Measurements from ENCODE around the gene ADAMTS12. TPM values are rescaled to one million over a fixed set of nuclear protein-coding genes. Genes with fewer than 3 reads are reported as not detected.

The ADAMTS12 gene
- polyA plus RNA-seq, 1 donor (not counting 4 experiments of a cell fraction or from before 2014, with no cell fraction given): 0.49 TPM

DNA sequence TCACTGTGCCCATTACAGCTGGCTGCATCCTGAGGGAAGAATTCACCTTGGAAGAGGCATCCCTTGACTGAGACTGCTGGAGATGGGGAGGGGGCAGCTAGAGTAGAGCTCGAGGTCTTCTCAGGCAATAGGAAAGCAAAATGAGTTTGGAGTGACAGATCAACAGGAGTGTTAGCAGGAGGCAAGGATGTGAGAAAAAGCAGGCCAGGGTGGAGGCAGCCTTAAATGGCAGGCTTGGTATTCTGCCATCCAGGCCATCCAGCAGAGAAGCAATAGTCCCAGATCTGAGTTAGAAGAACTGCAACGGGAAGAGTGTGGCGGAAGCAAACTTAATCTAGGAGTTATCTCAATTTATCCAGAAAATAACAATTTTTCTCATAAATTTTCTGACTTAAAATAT lies 6.1 kb downstream of the ADAMTS12 start:
- Histone ChIP-seq H3K27me3 (ENCODE audit: control insufficient read depth, extremely low read depth, insufficient read depth, low read length) (peaks cover 4% of the 10 kb centered on the region), H3K4me3 (ENCODE audit: control insufficient read depth in 2 of 3, extremely low read depth in 1 of 3, insufficient read depth in 2 of 3, low read depth in 1 of 3, low read length in 3 of 3) (no peak overlapping the region), H3K9me1 (ENCODE audit: control insufficient read depth, extremely low read depth, insufficient read depth, low read length) (no peaks in the 10 kb centered on the region), H3K4me1 (ENCODE audit: control insufficient read depth, extremely low read depth, insufficient read depth, low read length) (no peaks in the 10 kb centered on the region), H3K79me2 (ENCODE audit: control insufficient read depth, insufficient read depth, low read length) (no peaks in the 10 kb centered on the region), H3K9me3 (ENCODE audit: control insufficient read depth, low read depth, low read length) (no peaks in the 10 kb centered on the region), H4K20me1 (ENCODE audit: control insufficient read depth, extremely low read depth, insufficient read depth, low read length) (no peaks in the 10 kb centered on the region), H3K36me3 (ENCODE audit: control insufficient read depth in 2 of 2, extremely low read depth in 1 of 2, insufficient read depth in 2 of 2, low read length in 2 of 2) (no peaks in the 10 kb centered on the region), H3K4me2 (ENCODE audit: control insufficient read depth, extremely low read depth, insufficient read depth, low read depth, low read length) (no peak overlapping the region), H3K27ac (ENCODE audit: control insufficient read depth, insufficient read depth, low read length) (no peak overlapping the region), H3K9ac (ENCODE audit: control insufficient read depth, extremely low read depth, insufficient read depth, low read length) (no peak overlapping the region), H2AFZ (ENCODE audit: control insufficient read depth, low read length) (no peak overlapping the region)
- dilution Hi-C loops (cut with MboI; ENCODE audit: extremely low pct_ligation_motif_present, low sequenced_read_pairs): no loop called here
- TF ChIP-seq EZH2 (IDR thresholded peaks at IDR 0.05; ENCODE audit: low read length): no peak
- DNase-seq (ENCODE audit: low read depth, low spot score) (no peak), FAIRE-seq (no peak)

DNA sequence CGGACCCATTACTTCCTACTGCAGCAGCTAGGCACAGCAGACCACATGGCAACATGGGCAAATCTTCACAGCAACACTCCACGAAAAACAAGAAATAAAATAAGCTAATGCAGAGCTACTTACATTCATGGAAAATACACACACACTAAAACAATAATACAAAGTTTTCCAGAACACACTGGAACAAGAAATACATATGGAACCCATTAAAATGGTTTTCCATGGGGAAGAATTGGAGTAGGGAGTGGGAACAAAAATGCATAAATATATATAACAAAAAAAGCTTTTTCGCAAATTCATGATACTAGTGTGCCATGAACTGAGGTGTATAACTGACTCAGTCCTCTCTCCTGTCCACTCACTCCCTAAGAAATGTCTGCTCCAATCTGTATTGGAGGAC lies 8.3 kb downstream of the ADAMTS12 start:
- no peaks in the 10 kb centered on the region for H3K9me3 ChIP-seq (ENCODE audit: control insufficient read depth, low read depth, low read length)
- H3K4me2 ChIP-seq (ENCODE audit: control insufficient read depth, extremely low read depth, insufficient read depth, low read depth, low read length): no peak overlapping the region
- H3K9ac ChIP-seq (ENCODE audit: control insufficient read depth, extremely low read depth, insufficient read depth, low read length): no peak overlapping the region
- no peak for DNase-seq (ENCODE audit: low read depth, low spot score)
- H4K20me1 ChIP-seq (ENCODE audit: control insufficient read depth, extremely low read depth, insufficient read depth, low read length): no peaks in the 10 kb centered on the region
- H2AFZ ChIP-seq (ENCODE audit: control insufficient read depth, low read length): no peak overlapping the region
- dilution Hi-C loops (cut with MboI; ENCODE audit: extremely low pct_ligation_motif_present, low sequenced_read_pairs): no loop called here
- FAIRE-seq: no peak
- no peak overlapping the region for H3K4me3 ChIP-seq (ENCODE audit: control insufficient read depth in 2 of 3, extremely low read depth in 1 of 3, insufficient read depth in 2 of 3, low read depth in 1 of 3, low read length in 3 of 3)
- H3K4me1 ChIP-seq (ENCODE audit: control insufficient read depth, extremely low read depth, insufficient read depth, low read length): no peaks in the 10 kb centered on the region
- no peak overlapping the region for H3K27ac ChIP-seq (ENCODE audit: control insufficient read depth, insufficient read depth, low read length)
- H3K27me3 ChIP-seq (ENCODE audit: control insufficient read depth, extremely low read depth, insufficient read depth, low read length): no peaks in the 10 kb centered on the region
- H3K36me3 ChIP-seq (ENCODE audit: control insufficient read depth in 2 of 2, extremely low read depth in 1 of 2, insufficient read depth in 2 of 2, low read length in 2 of 2): no peaks in the 10 kb centered on the region
- H3K9me1 ChIP-seq (ENCODE audit: control insufficient read depth, extremely low read depth, insufficient read depth, low read length): no peaks in the 10 kb centered on the region
- H3K79me2 ChIP-seq (ENCODE audit: control insufficient read depth, insufficient read depth, low read length): no peaks in the 10 kb centered on the region
- TF ChIP-seq, protein P1, sequence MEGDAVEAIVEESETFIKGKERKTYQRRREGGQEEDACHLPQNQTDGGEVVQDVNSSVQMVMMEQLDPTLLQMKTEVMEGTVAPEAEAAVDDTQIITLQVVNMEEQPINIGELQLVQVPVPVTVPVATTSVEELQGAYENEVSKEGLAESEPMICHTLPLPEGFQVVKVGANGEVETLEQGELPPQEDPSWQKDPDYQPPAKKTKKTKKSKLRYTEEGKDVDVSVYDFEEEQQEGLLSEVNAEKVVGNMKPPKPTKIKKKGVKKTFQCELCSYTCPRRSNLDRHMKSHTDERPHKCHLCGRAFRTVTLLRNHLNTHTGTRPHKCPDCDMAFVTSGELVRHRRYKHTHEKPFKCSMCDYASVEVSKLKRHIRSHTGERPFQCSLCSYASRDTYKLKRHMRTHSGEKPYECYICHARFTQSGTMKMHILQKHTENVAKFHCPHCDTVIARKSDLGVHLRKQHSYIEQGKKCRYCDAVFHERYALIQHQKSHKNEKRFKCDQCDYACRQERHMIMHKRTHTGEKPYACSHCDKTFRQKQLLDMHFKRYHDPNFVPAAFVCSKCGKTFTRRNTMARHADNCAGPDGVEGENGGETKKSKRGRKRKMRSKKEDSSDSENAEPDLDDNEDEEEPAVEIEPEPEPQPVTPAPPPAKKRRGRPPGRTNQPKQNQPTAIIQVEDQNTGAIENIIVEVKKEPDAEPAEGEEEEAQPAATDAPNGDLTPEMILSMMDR (optimal IDR thresholded peaks at IDR 0.05 in 1 of 3, IDR thresholded peaks at IDR 0.05 in 1 of 3, conservative IDR thresholded peaks at IDR 0.05 in 1 of 3; ENCODE audit: extremely low read depth in 1 of 3, insufficient read depth in 2 of 3, low read length in 3 of 3): no peak
- no peak for TF ChIP-seq EZH2 (IDR thresholded peaks at IDR 0.05; ENCODE audit: low read length)

- dilution Hi-C loops (cut with MboI; ENCODE audit: extremely low pct_ligation_motif_present, low sequenced_read_pairs): no loop called here
- DNase-seq (ENCODE audit: low read depth, low spot score) (no peak), FAIRE-seq (no peak)
- H3K27ac ChIP-seq (ENCODE audit: control insufficient read depth, insufficient read depth, low read length): no peak overlapping the region
- no peak overlapping the region for H3K4me3 ChIP-seq (ENCODE audit: control insufficient read depth in 2 of 3, extremely low read depth in 1 of 3, insufficient read depth in 2 of 3, low read depth in 1 of 3, low read length in 3 of 3)
- H3K9me1 ChIP-seq (ENCODE audit: control insufficient read depth, extremely low read depth, insufficient read depth, low read length): no peaks in the 10 kb centered on the region
- no peaks in the 10 kb centered on the region for H3K9me3 ChIP-seq (ENCODE audit: control insufficient read depth, low read depth, low read length)
- H4K20me1 ChIP-seq (ENCODE audit: control insufficient read depth, extremely low read depth, insufficient read depth, low read length): no peaks in the 10 kb centered on the region
- no peaks in the 10 kb centered on the region for H3K36me3 ChIP-seq (ENCODE audit: control insufficient read depth in 2 of 2, extremely low read depth in 1 of 2, insufficient read depth in 2 of 2, low read length in 2 of 2)
- no peak overlapping the region for H3K4me2 ChIP-seq (ENCODE audit: control insufficient read depth, extremely low read depth, insufficient read depth, low read depth, low read length)
- no peak overlapping the region for H2AFZ ChIP-seq (ENCODE audit: control insufficient read depth, low read length)
- H3K4me1 ChIP-seq (ENCODE audit: control insufficient read depth, extremely low read depth, insufficient read depth, low read length): no peaks in the 10 kb centered on the region
- TF ChIP-seq, protein P1 (optimal IDR thresholded peaks at IDR 0.05 in 1 of 3, IDR thresholded peaks at IDR 0.05 in 1 of 3, conservative IDR thresholded peaks at IDR 0.05 in 1 of 3; ENCODE audit: extremely low read depth in 1 of 3, insufficient read depth in 2 of 3, low read length in 3 of 3): no peak
- TF ChIP-seq EZH2 (IDR thresholded peaks at IDR 0.05; ENCODE audit: low read length): no peak
- no peaks in the 10 kb centered on the region for H3K27me3 ChIP-seq (ENCODE audit: control insufficient read depth, extremely low read depth, insufficient read depth, low read length)
- H3K9ac ChIP-seq (ENCODE audit: control insufficient read depth, extremely low read depth, insufficient read depth, low read length): no peak overlapping the region
- H3K79me2 ChIP-seq (ENCODE audit: control insufficient read depth, insufficient read depth, low read length): no peaks in the 10 kb centered on the region
These were observed 11.5 kb downstream of the ADAMTS12 start for GRCh38 chr5:33880319-33880718.
